Activated B cell treated with CpG ODN at 0.5 μM for 24 hours (primary cell): Measurements from ENCODE around the gene KCNH2. TPM values are rescaled to one million over a fixed set of nuclear protein-coding genes. Genes with fewer than 3 reads are reported as not detected.

ENCODE experiments used
- ATAC-seq: fragments of 200-7000 bp; cut with Tn5 transposase; one replicate; pipeline ENCODE4 v1.10.0; 2021; ENCODE audit warnings: low read depth, mild to moderate bottlenecking, moderate library complexity
- CTCF ChIA-PET: fragments of 350-600 bp; sonication (Branson Sonifier 250); formaldehyde crosslinking; loops from one replicate; lab custom pipeline; 2021; ENCODE audit warnings: antibody characterized with exemption; lab: Charles Lee
- POLR2A ChIA-PET: fragments of 350-600 bp; sonication (Branson Sonifier 250); formaldehyde crosslinking; loops from one replicate; lab custom pipeline; 2021; ENCODE audit warnings: antibody characterized with exemption; lab: Charles Lee
- DNase-seq: peaks from one replicate; pipeline ENCODE4 v3.0.0; 2022
- H3K27ac Mint-ChIP-seq: one replicate; pipeline ENCODE4 v1.8.0; 2020; ENCODE audit warnings: mixed read lengths
- H3K27me3 Mint-ChIP-seq: one replicate; pipeline ENCODE4 v1.8.0; 2021; ENCODE audit warnings: mixed read lengths
- H3K36me3 Mint-ChIP-seq: one replicate; pipeline ENCODE4 v1.8.0; 2021; ENCODE audit warnings: low read depth, mixed read lengths
- H3K4me1 Mint-ChIP-seq: one replicate; pipeline ENCODE4 v1.8.0; 2021; ENCODE audit warnings: mixed read lengths
- H3K4me3 Mint-ChIP-seq: one replicate; pipeline ENCODE4 v1.8.0; 2020; ENCODE audit warnings: mild to moderate bottlenecking, mixed read lengths
- H3K9me3 Mint-ChIP-seq: one replicate; pipeline ENCODE4 v1.8.0; 2020; ENCODE audit warnings: mixed read lengths
- intact Hi-C: fragments of 100-400 bp; cut with micrococcal nuclease; formaldehyde crosslinking; loops from one replicate; pipeline ENCODE4 v1.15.1; 2024
- total RNA-seq: library from RNA; stranded (reverse); gene quantifications from 2 replicates; pipeline ENCODE4 v1.2.3, GENCODE V29; 2022
- TF ChIP-seq, protein P1 (sequence below): fragments of 200-600 bp; IDR thresholded peaks from one replicate; pipeline ENCODE4 v1.8.0; 2022; ENCODE audit warnings: antibody characterized with exemption, mild to moderate bottlenecking

Gene KCNH2
- total RNA-seq, 1 donor from 2014 or later: 0.29 TPM

DNA sequence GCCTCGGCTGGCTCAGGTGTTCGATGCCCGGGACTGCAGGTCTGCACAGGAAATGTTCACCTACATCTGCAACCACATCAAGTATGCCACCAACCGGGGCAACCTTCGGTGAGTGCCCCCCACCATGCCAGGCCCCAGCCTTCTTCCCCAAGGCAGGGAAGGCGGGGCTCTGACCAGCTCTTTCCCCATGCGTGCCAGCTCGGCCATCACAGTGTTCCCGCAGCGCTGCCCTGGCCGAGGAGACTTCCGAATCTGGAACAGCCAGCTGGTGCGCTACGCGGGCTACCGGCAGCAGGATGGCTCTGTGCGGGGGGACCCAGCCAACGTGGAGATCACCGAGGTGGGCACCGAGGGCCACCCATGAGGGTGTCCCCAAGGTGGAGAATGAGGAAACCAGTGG is 20.2 kb upstream of the KCNH2 start:
- H3K27me3 Mint-ChIP-seq: peaks cover 15% of the 10 kb centered on the region
- ATAC-seq: no peak
- ChIA-PET POLR2A (no interaction called here), CTCF (interaction anchor here (0.6 to 1.4 kb wide), 2 partner anchors 9 to 109 kb away, joined by 3 to 4 read pairs; no protein-coding TSS in a partner anchor)
- intact Hi-C loops: no loop called here
- no peaks in the 10 kb centered on the region for H3K36me3 Mint-ChIP-seq
- TF ChIP-seq, protein P1, sequence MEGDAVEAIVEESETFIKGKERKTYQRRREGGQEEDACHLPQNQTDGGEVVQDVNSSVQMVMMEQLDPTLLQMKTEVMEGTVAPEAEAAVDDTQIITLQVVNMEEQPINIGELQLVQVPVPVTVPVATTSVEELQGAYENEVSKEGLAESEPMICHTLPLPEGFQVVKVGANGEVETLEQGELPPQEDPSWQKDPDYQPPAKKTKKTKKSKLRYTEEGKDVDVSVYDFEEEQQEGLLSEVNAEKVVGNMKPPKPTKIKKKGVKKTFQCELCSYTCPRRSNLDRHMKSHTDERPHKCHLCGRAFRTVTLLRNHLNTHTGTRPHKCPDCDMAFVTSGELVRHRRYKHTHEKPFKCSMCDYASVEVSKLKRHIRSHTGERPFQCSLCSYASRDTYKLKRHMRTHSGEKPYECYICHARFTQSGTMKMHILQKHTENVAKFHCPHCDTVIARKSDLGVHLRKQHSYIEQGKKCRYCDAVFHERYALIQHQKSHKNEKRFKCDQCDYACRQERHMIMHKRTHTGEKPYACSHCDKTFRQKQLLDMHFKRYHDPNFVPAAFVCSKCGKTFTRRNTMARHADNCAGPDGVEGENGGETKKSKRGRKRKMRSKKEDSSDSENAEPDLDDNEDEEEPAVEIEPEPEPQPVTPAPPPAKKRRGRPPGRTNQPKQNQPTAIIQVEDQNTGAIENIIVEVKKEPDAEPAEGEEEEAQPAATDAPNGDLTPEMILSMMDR: no peak
- no peak overlapping the region for H3K4me3 Mint-ChIP-seq
- no peaks in the 10 kb centered on the region for H3K9me3 Mint-ChIP-seq
- H3K4me1 Mint-ChIP-seq: peaks cover 3% of the 10 kb centered on the region
- DNase-seq: no peak
- H3K27ac Mint-ChIP-seq: no peak overlapping the region

GRCh38 chr7:150997817-150998216 is 19.7 kb upstream of the KCNH2 start:
- CTCF ChIA-PET: interaction anchor here (1.4 kb wide), 1 partner anchor 9 kb away, joined by 4 read pairs; no protein-coding TSS in a partner anchor
- DNase-seq (no peak), ATAC-seq (no peak)
- H3K36me3 Mint-ChIP-seq: no peaks in the 10 kb centered on the region
- H3K27ac Mint-ChIP-seq: no peak overlapping the region
- H3K9me3 Mint-ChIP-seq: no peaks in the 10 kb centered on the region
- POLR2A ChIA-PET: no interaction called here
- no peak overlapping the region for H3K4me3 Mint-ChIP-seq
- peaks cover 13% of the 10 kb centered on the region for H3K27me3 Mint-ChIP-seq
- intact Hi-C loops: no loop called here
- TF ChIP-seq, protein P1: no peak
- H3K4me1 Mint-ChIP-seq: peaks cover 3% of the 10 kb centered on the region

DNA sequence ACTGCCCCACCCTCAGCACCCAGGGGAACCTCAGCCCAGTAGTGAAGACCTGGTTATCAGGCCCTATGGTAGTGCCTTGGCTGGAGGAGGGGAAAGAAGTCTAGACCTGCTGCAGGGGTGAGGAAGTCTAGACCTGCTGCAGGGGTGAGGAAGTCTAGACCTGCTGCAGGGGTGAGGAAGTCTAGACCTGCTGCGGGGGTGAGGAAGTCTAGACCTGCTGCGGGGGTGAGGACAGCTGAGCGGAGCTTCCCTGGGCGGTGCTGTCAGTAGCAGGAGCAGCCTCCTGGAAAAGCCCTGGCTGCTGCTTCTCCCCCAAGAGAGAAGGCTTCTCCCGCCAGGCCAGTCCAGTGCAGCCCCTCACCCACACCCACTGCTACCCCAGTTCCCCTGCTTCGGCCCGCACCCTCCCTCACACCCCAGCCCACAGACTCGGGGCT is 19.0 kb upstream of the KCNH2 start:
- ATAC-seq: no peak
- ChIA-PET POLR2A (no interaction called here), CTCF (interaction anchor here (1.4 kb wide), 1 partner anchor 8 kb away, joined by 4 read pairs; no protein-coding TSS in a partner anchor)
- Mint-ChIP-seq H3K36me3 (no peaks in the 10 kb centered on the region), H3K4me1 (peaks cover 3% of the 10 kb centered on the region), H3K4me3 (no peak overlapping the region), H3K27ac (no peak overlapping the region), H3K9me3 (no peaks in the 10 kb centered on the region), H3K27me3 (peaks cover 16% of the 10 kb centered on the region)
- intact Hi-C loops: no loop called here
- no peak for DNase-seq
- TF ChIP-seq, protein P1: no peak

DNA sequence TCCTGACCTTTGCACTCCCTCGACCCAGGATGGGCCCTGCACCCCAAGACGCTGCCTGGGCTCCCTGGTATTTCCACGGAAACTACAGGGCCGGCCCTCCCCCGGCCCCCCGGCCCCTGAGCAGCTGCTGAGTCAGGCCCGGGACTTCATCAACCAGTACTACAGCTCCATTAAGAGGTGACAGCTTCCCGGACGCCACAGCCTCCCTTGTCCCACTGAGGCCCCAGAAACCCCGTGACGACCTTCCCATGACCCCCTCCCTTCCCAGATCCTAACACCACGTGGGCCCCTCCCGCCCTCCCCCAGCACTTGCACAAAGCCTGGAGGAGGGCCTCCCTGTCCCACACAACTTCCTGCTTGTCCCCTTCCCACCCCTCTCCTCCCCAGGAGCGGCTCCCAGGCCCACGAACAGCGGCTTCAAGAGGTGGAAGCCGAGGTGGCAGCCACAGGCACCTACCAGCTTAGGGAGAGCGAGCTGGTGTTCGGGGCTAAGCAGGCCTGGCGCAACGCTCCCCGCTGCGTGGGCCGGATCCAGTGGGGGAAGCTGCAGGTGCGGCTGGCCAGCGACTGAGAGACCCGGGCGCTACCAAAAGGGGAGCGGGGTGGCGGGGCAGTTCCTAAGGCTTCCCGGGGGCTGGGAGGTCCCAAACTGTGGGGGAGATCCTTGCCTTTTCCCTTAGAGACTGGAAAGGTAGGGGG is 18.4 kb upstream of the KCNH2 start:
- ATAC-seq (no peak), DNase-seq (no peak)
- H3K4me3 Mint-ChIP-seq: no peak overlapping the region
- ChIA-PET POLR2A (no interaction called here), CTCF (no interaction called here)
- TF ChIP-seq, protein P1: no peak
- no peak overlapping the region for H3K27ac Mint-ChIP-seq
- no peaks in the 10 kb centered on the region for H3K36me3 Mint-ChIP-seq
- intact Hi-C loops: no loop called here
- no peaks in the 10 kb centered on the region for H3K9me3 Mint-ChIP-seq
- H3K4me1 Mint-ChIP-seq: peaks cover 3% of the 10 kb centered on the region
- peaks cover 16% of the 10 kb centered on the region for H3K27me3 Mint-ChIP-seq

GRCh38 chr7:150994838-150995510 is 16.9 kb upstream of the KCNH2 start:
- POLR2A ChIA-PET: no interaction called here
- Mint-ChIP-seq H3K36me3 (no peaks in the 10 kb centered on the region), H3K4me1 (peaks cover 3% of the 10 kb centered on the region), H3K9me3 (peaks cover 10% of the 10 kb centered on the region), H3K27me3 (peaks cover 27% of the 10 kb centered on the region), H3K27ac (no peak overlapping the region), H3K4me3 (no peak overlapping the region)
- TF ChIP-seq, protein P1: no peak
- DNase-seq: no peak
- CTCF ChIA-PET: interaction anchor here (1.4 kb wide), 1 partner anchor 10 kb away, joined by 5 read pairs; no protein-coding TSS in a partner anchor
- no peak for ATAC-seq
- intact Hi-C loops: no loop called here
